ENCODE results near the gene LRRC25. TPM values are rescaled to one million over a fixed set of nuclear protein-coding genes. Genes with fewer than 3 reads are reported as not detected.
"Not testable (repeated sequence)": the region's sequence is repeated elsewhere in the genome, so short reads cannot be mapped to it uniquely, and the experiment has no call there.

Gene LRRC25
- total RNA-seq, 6 experiments from 2014 or later = not detected

GRCh38 chr19:18386543-18387271 lies 10.7 kb downstream of the LRRC25 start:
- H3K27ac Mint-ChIP-seq = no peak overlapping the region
- peaks cover 24% of the 10 kb centered on the region for H3K4me1 Mint-ChIP-seq (ENCODE audit: low read depth)

GRCh38 chr19:18385675-18386542 lies 11.5 kb downstream of the LRRC25 start, which contains the start of gene GDF15:
Gene GDF15, plus strand, starts transcription at chr19:18386158. Its CDS starts 32 bp downstream, at chr19:18386190.
- TF ChIP-seq CTCF (IDR thresholded peaks at IDR 0.05) = peak; percentile 85
- Mint-ChIP-seq H3K4me3 (peak within 1 kb of the TSS; percentile 91), H3K27ac (peak within 1 kb of the TSS; percentile 72), H3K9me3 (no peaks in the 10 kb centered on the region), H3K36me3 (ENCODE audit: low read depth) (peaks cover 9% of the 10 kb centered on the region; the same call in 1 of the 2 replicates), H3K27me3 (ENCODE audit: insufficient read depth) (peaks cover 3% of the 10 kb centered on the region), H3K4me1 (ENCODE audit: low read depth) (peaks cover 22% of the 10 kb centered on the region)
- DNase-seq = peak; percentile 83

More at GRCh38 chr19:18386543-18387271, 10.7 kb downstream of the LRRC25 start:
- Mint-ChIP-seq H3K27me3 (ENCODE audit: insufficient read depth) (peaks cover 3% of the 10 kb centered on the region), H3K36me3 (ENCODE audit: low read depth) (peaks cover 9% of the 10 kb centered on the region; the same call in 1 of the 2 replicates), H3K9me3 (no peaks in the 10 kb centered on the region), H3K4me3 (peak overlapping the region; percentile 91)
- no peak for DNase-seq
- no peak for TF ChIP-seq CTCF (IDR thresholded peaks at IDR 0.05)

GRCh38 chr19:18385359-18385674 lies 12.1 kb downstream of the LRRC25 start:
- Mint-ChIP-seq H3K4me1 (ENCODE audit: low read depth) (peaks cover 23% of the 10 kb centered on the region), H3K27ac (peak overlapping the region; percentile 72), H3K36me3 (ENCODE audit: low read depth) (peaks cover 9% of the 10 kb centered on the region; the same call in 1 of the 2 replicates), H3K9me3 (no peaks in the 10 kb centered on the region), H3K27me3 (ENCODE audit: insufficient read depth) (peaks cover 3% of the 10 kb centered on the region), H3K4me3 (0 out of 2 replicates have a peak overlapping the region, but pooled peaks have one; percentile 91)
- no peak for DNase-seq
- TF ChIP-seq CTCF (IDR thresholded peaks at IDR 0.05) = no peak

- no peak for DNase-seq
- Mint-ChIP-seq H3K4me3 (no peak overlapping the region), H3K27me3 (ENCODE audit: insufficient read depth) (peaks cover 3% of the 10 kb centered on the region), H3K9me3 (no peaks in the 10 kb centered on the region), H3K27ac (no peak overlapping the region), H3K36me3 (ENCODE audit: low read depth) (peaks cover 8% of the 10 kb centered on the region; the same call in 1 of the 2 replicates), H3K4me1 (ENCODE audit: low read depth) (peaks cover 28% of the 10 kb centered on the region)
- no peak for TF ChIP-seq CTCF (IDR thresholded peaks at IDR 0.05)
Observed at GRCh38 chr19:18384775-18385174, 12.6 kb downstream of the LRRC25 start.

- H3K4me3 Mint-ChIP-seq; H3K9me3 Mint-ChIP-seq; DNase-seq; H3K27me3 Mint-ChIP-seq (ENCODE audit: insufficient read depth); H3K27ac Mint-ChIP-seq; H3K36me3 Mint-ChIP-seq (ENCODE audit: low read depth): not testable (repeated sequence)
- H3K4me1 Mint-ChIP-seq (ENCODE audit: low read depth) = peaks cover 35% of the 10 kb centered on the region
Observed at GRCh38 chr19:18383622-18384021, 13.8 kb downstream of the LRRC25 start.

All from HFFc6 (cell line).